SIG-M5 treated with dmso at 0.1 percent for 504 hours (cell line): Measurements from ENCODE around the gene GIGYF1.
"Not testable (repeated sequence)": the region's sequence is repeated elsewhere in the genome, so short reads cannot be mapped to it uniquely, and the experiment has no call there.

Experiments
- DNase-seq: peaks from one replicate; lab custom pipeline; 2025; ENCODE audit not compliant: unreplicated experiment; lab: John Stamatoyannopoulos, UW

Gene GIGYF1

DNA sequence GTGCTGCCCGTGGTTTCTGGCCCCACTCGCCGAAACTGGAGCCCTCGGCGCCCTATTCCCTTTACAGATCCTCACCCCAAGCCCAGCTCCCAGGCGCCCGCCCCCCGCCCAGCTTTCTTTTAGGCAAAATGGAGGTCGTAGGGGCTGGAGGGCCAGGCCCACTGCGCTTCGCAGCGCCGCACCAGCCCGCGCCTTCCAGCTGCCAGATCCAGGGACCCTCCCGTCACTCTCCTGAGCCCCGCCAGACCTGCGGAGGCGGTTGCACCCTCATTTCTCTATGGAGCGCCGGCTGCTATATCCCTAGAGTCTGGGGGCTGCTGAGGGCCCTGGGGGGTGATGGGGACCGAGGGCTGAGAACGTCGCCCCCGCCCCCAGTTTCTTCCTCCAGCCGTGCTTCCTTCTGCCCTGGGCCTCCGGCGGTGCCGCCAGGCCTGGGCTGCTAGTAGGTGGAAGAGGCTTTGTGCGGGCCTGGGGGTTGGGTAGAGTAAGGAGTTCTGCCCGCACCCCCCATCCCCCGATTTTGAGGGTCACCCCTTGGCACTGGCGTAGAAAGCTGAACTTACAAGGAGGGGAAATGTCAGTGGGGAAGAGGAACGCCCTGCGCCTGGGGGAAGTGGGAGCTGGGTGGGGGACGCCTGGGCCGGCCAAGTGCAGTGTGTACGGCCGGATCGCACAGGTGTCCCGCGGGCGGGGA, 19.5 kb downstream of the GIGYF1 start:
- DNase-seq, result peak; percentile 53

GRCh38 chr7:100673942-100674410, 20.1 kb downstream of the GIGYF1 start:
- DNase-seq, result peak; percentile 56

GRCh38 chr7:100673302-100673941, 20.6 kb downstream of the GIGYF1 start, which contains the start of gene GNB2:
TSS of gene GNB2 (plus strand) at chr7:100673740. CDS start at chr7:100676266, 2,526 bp downstream.
- DNase-seq, result peak; percentile 94

DNA sequence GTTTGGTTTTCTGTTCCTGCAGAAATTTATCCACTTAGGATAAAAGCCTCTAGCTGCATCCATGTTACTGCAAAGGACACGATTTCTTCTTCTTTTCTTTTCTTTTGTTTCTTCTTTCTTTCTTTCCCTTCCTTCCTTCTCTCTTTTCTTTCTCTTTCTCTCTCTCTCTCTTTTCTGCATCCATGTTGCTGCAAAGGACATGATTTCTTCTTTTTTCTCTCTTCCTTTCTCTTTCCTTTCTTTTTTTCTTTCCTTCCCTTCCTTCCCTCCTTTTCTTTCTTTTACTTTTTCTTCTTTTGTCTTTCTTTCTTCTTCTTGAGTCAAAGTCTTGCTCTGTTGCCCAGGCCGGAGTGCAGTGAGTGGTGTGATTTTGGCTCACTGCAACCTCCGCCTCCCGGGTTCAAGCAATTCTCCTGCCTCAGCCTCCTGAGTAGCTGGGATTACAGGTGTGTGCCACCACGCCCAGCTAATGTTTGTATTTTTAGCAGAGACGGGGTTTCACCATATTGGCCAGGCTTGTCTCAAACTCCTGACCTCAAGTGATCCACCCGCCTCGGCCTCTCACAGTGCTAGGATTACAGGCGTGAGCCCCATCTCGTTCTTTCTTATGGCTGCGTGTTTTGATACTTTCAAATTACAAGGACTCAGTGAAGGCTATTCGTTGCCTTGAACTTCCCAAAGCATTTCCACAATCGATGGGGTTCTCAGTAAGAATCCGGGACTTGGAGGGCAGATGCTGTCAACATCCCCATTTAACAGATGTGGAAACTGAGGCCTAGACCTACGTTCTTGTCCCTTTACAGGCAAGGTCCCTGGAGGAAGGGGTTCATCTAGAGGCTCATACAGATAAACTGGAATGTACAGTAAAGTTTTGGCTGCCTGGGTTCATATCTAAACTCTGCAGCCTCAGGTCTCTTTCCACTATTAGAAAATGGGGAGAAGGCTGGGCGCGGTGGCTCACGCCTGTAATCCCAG, 22.4 kb downstream of the GIGYF1 start:
- DNase-seq, result no peak

- peak; percentile 37 for DNase-seq
These were observed 24.0 kb downstream of the GIGYF1 start for GRCh38 chr7:100670074-100670473.

GRCh38 chr7:100669106-100669505, 24.9 kb downstream of the GIGYF1 start:
- DNase-seq, result not testable (repeated sequence)

DNA sequence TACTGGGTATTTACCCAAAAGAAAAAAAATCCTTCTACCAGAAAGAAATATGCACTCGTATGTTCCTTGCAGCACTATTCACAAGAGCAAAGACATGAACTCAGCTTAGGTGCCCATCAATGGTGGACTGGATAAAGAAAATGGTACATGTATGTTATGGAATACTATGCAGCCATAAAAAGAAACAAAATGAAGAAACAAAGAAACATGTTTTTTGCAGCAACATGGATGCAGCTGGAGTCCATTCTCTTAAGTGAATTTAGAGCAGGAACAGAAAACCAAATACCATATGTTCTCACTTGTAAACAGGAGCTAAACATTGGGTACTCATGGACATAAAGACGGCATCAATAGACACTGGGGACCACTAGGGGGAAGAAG, 26.0 kb downstream of the GIGYF1 start:
- no peak for DNase-seq

DNA sequence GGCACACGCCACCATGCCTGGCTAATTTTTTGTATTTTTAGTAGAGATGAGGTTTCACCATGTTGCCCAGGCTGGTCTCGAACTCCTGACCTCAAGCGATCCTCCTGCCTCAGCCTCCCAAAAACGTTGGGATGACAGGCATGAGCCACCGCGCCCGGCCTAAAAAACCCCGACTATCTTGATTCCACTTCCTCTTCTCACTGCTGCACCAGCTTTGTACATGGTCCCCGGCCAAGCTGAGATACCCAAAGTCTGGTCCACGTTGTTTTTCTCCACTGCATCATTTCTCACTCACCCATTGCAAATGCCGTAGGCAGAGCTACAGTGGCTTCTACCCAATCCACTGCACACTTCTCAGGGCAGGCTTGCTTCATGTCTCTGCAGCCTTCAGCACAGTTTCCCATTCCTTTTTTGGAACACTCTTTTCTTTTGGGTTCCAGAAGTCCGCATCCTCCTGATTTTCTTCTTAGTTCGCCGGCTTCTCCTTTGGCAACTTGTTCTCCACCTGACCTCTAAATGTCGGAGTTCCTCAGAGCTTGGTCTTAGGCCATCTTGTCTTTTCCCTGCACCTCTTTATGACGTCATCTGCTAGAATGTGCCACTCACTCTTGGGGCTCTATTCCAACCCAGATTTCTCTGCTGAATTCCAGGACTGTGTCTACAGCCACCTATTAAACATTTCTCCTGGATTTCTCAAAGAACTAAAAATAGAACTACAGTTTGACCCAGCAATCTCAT, 26.6 kb downstream of the GIGYF1 start:
- no peak for DNase-seq

DNA sequence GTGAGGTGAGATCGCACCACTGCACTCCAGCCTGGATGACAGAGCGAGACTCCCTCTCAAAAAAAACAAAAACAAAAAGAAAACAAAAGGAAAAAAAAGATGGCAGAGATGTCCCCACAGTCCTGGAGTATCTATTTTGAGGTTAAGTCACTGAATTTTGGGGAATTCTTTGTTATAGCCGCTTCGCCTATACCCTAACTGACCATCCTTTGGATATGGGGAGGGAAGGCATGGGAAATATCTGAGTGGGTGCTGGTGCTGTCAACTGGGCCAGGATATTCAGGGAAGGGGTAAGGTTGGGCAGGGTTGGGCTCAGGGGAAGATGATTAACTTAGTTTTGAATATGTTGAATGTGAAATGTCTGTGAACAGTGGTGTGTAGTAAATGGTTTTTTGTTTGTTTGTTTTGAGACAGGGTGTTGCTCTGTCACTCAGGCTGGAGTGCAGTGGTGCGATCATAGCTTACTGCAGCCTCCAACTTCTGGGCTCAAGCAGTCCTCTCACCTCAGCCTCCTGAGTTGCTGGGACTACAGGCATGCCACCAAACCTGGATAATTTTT, 28.8 kb downstream of the GIGYF1 start:
- no peak for DNase-seq

- not testable (repeated sequence) for DNase-seq
These were observed 31.8 kb downstream of the GIGYF1 start for GRCh38 chr7:100662194-100662776.

DNA sequence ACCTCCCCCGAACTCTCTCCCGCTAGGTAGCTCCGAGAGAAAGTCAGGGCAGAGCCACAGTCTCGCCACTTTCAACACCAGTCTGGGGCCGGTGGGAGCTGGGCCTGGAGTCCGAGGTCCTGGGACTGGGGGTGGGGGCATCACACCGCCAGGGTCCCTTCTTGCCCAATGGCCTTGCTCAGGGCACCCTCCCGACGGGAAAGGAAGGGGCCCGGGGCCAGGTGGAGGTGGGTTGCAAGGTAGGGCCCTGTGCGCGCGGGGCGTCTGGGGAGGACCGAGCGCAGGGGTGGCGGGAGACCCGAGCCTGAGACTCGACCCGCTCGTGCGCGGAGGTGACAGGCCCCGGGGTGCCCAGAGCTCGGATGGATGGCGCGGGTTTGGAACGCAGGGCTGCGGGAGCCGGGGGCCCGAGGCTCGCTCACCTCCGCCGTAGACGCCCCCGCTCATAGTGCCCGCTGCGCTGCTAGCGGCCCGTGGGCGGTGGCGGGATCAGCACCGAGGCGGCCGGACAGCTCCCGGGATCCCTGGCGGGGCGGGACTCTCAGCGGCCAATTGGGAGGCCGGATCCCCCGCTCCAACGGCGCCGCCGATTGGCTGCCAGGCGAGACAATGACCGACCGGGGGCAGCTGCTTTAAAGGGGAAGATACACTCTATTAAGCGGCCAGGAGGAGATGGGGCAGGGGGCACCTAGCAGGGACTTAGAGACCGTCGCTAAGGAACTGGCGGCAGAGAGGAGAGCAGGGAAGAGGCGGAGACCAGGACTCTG, 38.0 kb downstream of the GIGYF1 start, which contains the start of gene ACTL6B:
Gene ACTL6B (minus strand): TSS at position 541 of the 767 bp plus-strand sequence. CDS start 94 bp downstream, at position 447.
- DNase-seq, result no peak

GRCh38 chr7:100654908-100655831, 38.9 kb downstream of the GIGYF1 start:
- no peak for DNase-seq

DNA sequence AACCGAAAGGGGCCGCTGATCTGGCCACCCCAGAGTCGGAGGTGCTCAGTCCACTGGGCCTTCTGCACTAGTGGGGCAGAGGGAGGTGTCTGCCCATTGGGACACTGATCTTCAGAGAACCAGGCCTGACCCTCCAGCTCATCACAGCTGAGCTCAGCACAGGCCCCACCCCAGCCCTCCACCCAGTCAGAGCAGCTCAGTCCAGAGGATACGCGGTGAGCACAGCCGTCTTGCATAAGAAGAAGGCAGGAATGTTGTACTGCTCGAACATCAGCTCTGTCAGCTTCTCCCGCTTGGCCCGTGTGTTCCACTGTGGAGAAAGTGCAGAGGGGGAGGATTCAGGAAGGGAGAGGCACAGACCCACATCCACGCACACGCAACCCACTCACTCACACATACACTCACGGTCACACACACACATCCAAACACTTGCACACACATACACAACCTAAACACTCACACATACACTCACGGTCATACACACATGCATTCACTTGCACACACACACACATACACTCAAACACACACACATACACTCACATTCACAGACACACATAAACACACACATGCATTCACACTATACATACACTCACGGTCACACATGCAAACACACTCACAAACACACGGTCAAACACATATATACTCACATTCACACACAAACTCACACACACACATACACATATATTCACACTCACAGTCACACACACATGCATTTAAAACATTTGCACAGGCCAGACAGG, 44.1 kb downstream of the GIGYF1 start:
- DNase-seq, result no peak

DNA sequence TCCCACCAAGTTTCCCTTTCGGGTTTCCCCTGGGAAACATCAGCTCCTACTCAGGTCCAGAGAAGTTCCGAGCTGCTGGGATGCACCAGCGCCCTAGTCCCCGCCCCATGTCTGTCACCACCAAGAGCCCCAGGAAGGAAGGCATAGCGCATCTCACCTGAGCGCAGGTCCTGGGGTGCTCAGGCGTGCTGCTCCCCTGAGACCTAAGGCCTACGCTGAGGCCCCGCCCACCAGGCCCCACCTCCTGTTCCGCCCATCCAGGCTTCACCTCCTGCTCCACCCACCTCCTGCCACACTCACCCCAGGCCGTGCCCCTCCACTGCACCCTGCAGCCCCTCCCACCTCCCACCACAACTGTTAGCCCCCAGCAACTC, 51.5 kb downstream of the GIGYF1 start:
- DNase-seq, result no peak

- no peak for DNase-seq
These were observed 52.1 kb downstream of the GIGYF1 start for GRCh38 chr7:100641860-100642533.

DNA sequence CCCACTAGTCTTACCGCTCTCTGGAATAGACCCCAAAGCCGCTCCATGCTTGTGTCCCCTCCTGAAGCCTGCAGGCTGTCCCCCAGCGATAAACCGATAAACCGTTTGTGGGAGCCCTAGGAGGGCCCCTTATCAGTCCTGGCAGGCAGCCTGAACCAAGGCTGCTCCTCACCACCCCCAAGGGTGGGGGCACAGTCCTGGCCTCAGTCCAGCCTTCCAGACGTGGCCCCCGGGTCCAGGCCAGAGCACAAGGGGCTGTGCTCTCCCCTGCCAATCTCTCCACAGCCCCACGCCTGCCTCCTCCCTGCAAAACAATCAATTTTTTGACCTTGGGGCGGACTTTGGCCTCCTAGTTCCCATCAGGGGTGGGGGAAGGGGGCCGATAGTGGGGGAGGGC, 52.6 kb downstream of the GIGYF1 start, which contains the start of gene TFR2:
Gene TFR2 (minus strand): TSS at position 90 of the 397 bp plus-strand sequence. CDS start 43 bp downstream, at position 47.
- DNase-seq, result no peak
